Small intestine (tissue), 16 donors: ENCODE data around the gene DENR. TPM values are rescaled to one million over a fixed set of nuclear protein-coding genes. Genes with fewer than 3 reads are reported as not detected.
"Not testable (repeated sequence)": the region's sequence is repeated elsewhere in the genome, so short reads cannot be mapped to it uniquely, and the experiment has no call there.

ENCODE experiments used
- DNase-seq, 2 donors: peaks; one replicate each; pipeline versions ENCODE4 v3.0.0 to v3.0.0-alpha.2; 2013
- FAIRE-seq: peaks from 2 replicates; lab custom pipeline; 2012; peaks lifted over from hg19 to GRCh38; lab: Jason Lieb, UNC
- H3K27ac ChIP-seq, 3 donors: one replicate each; pipeline ENCODE4 v1.5.1; 2013; ENCODE audit warnings: low read length in 2 of 3, mild to moderate bottlenecking in 2 of 3, control low read depth in 1 of 3, inconsistent platforms in 1 of 3, low read depth in 1 of 3, moderate library complexity in 1 of 3
- H3K27me3 ChIP-seq, 3 donors: one replicate each; pipeline ENCODE4 v1.6.1; 2013; ENCODE audit warnings: low read length in 3 of 3, inconsistent platforms in 1 of 3; ENCODE audit not compliant: control insufficient read depth in 3 of 3, insufficient read depth in 3 of 3
- H3K36me3 ChIP-seq, 3 donors: one replicate each; pipeline ENCODE4 v1.6.1; 2013; ENCODE audit warnings: low read length in 3 of 3, inconsistent platforms in 1 of 3, low read depth in 1 of 3, mild to moderate bottlenecking in 1 of 3, moderate library complexity in 1 of 3; ENCODE audit not compliant: control insufficient read depth in 3 of 3, insufficient read depth in 2 of 3
- H3K4me1 ChIP-seq, 3 donors: one replicate each; pipeline ENCODE4 v1.6.1; 2013; ENCODE audit warnings: low read length in 2 of 3, inconsistent platforms in 1 of 3, low read depth in 1 of 3, mild to moderate bottlenecking in 1 of 3, moderate library complexity in 1 of 3; ENCODE audit not compliant: control insufficient read depth in 3 of 3, insufficient read depth in 2 of 3
- H3K4me3 ChIP-seq, 3 donors: one replicate each; pipeline ENCODE4 v1.5.1; 2013; ENCODE audit warnings: low read length in 3 of 3, control low read depth in 1 of 3, inconsistent platforms in 1 of 3, low read depth in 1 of 3, mild to moderate bottlenecking in 1 of 3, moderate library complexity in 1 of 3
- H3K9me3 ChIP-seq, 2 donors: one replicate each; pipeline ENCODE4 v1.6.1; 2013; ENCODE audit warnings: low read depth in 1 of 2, low read length in 1 of 2; ENCODE audit not compliant: control insufficient read depth in 2 of 2, insufficient read depth in 1 of 2
- WGBS, 3 donors: extraction: QIAGEN DNeasy Blood & Tissue Kit; methylation state at CpG; one replicate each; pipeline ENCODE4 v1.1.7; 2013; 5-methylcytosine and 5-hydroxymethylcytosine counted together
- long read RNA-seq, 10 donors: transcript quantifications; one replicate each; lab custom pipeline, GENCODE V29; 2026
- polyA plus RNA-seq, 4 donors: library from polyadenylated mRNA; stranded (reverse) in 3 of 4; unstranded in 1 of 4; fragments of 200-250 nt in 3 of 4; fragments of 120-200 nt in 1 of 4; gene quantifications; one replicate each; pipeline versions ENCODE4 v1.2.1 to v1.2.3, GENCODE V29; 2013
- donor health status: healthy with polysubstance abuse.
- donor health status: control.
- donor health status: control.
- donor health status: Bipolar disorder and iron deficiency.
- donor health status: healthy.

The DENR gene
- 10 to 100 TPM; 23.7 to 56.0 (median 31.7) TPM for polyA plus RNA-seq
- long read RNA-seq, donor 1, partial matches to known transcripts, result 132 of 137 reads
- long read RNA-seq, donor 1, other reads (novel, unspliced or antisense), result 0 of 137 reads
- long read RNA-seq, donor 2, partial matches to known transcripts, result 7 of 7 reads
- long read RNA-seq, donor 2, other reads (novel, unspliced or antisense), result 0 of 7 reads
- long read RNA-seq, donor 3, partial matches to known transcripts, result 27 of 38 reads
- long read RNA-seq, donor 3, other reads (novel, unspliced or antisense), result 10 of 38 reads
- long read RNA-seq, donor 4, result 0 reads
- long read RNA-seq, donor 5, partial matches to known transcripts, result 5 of 6 reads
- long read RNA-seq, donor 5, other reads (novel, unspliced or antisense), result 0 of 6 reads
- long read RNA-seq, donor 6, partial matches to known transcripts, result 18 of 18 reads
- long read RNA-seq, donor 6, other reads (novel, unspliced or antisense), result 0 of 18 reads
- long read RNA-seq, donor 7, result 0 reads
- long read RNA-seq, donor 8, result 0 reads
- long read RNA-seq, donor 9, partial matches to known transcripts, result 10 of 10 reads
- long read RNA-seq, donor 9, other reads (novel, unspliced or antisense), result 0 of 10 reads
- long read RNA-seq, donor 10, partial matches to known transcripts, result 34 of 51 reads
- long read RNA-seq, donor 10, other reads (novel, unspliced or antisense), result 15 of 51 reads

- H3K36me3 ChIP-seq, result peaks cover 0 to 11% (median 2%) of the 10 kb centered on the region in 3 donors
- 0% methylated on average over 64 to 73 of the region's 73 CpGs for WGBS, 3 donors
- H3K27ac ChIP-seq, result peak within 1 kb of the TSS; percentile 62 to 89 (median 89)
- H3K4me1 ChIP-seq, result peaks cover 0 to 8% (median 7%) of the 10 kb centered on the region in 3 donors
- FAIRE-seq, result no peak
- H3K4me3 ChIP-seq, result peak within 1 kb of the TSS; percentile 64 to 99 (median 81)
- H3K27me3 ChIP-seq, result no peaks in the 10 kb centered on the region
- DNase-seq, result peak; percentile 99
- H3K9me3 ChIP-seq, result no peaks in the 10 kb centered on the region
Observed at GRCh38 chr12:122752464-122753318, at the start of gene DENR. TSS of gene DENR (plus strand) at chr12:122752824. CDS start at chr12:122753702, 878 bp downstream.

- H3K9me3 ChIP-seq, H3K4me3 ChIP-seq, H3K4me1 ChIP-seq, H3K27me3 ChIP-seq, H3K27ac ChIP-seq, FAIRE-seq, H3K36me3 ChIP-seq, DNase-seq: not testable (repeated sequence)
- WGBS, 3 donors, result 83 to 89% (median 86%) methylated on average over 22 of the region's 22 CpGs
Observed at GRCh38 chr12:122702890-122703611, 49.6 kb upstream of the DENR start, which contains the start of gene HCAR2. TSS of gene HCAR2 (minus strand) at chr12:122703357. CDS start at chr12:122703283, 74 bp downstream.

GRCh38 chr12:122703841-122704240 lies 48.8 kb upstream of the DENR start:
- H3K4me1 ChIP-seq, H3K36me3 ChIP-seq, H3K9me3 ChIP-seq, H3K27ac ChIP-seq, FAIRE-seq, DNase-seq, H3K4me3 ChIP-seq, H3K27me3 ChIP-seq: not testable (repeated sequence)
- 81 to 87% (median 83%) methylated on average over 3 of the region's 3 CpGs for WGBS, 3 donors

- H3K9me3 ChIP-seq, H3K36me3 ChIP-seq, H3K4me1 ChIP-seq, H3K27me3 ChIP-seq, H3K27ac ChIP-seq, FAIRE-seq, DNase-seq, H3K4me3 ChIP-seq: not testable (repeated sequence)
- WGBS, 3 donors, result no CpG with 5 or more reads among the region's 3 CpGs
Observed at GRCh38 chr12:122709287-122709686, 43.3 kb upstream of the DENR start.

- not testable (repeated sequence) for H3K9me3 ChIP-seq, H3K4me1 ChIP-seq, H3K27me3 ChIP-seq, H3K27ac ChIP-seq, DNase-seq, H3K36me3 ChIP-seq, H3K4me3 ChIP-seq, FAIRE-seq
- 30 to 70% (median 47%) methylated on average over 2 of the region's 2 CpGs for WGBS, 3 donors
Observed at GRCh38 chr12:122710341-122710740, 42.3 kb upstream of the DENR start.

GRCh38 chr12:122711266-122711665 lies 41.4 kb upstream of the DENR start:
- WGBS, 3 donors, result 73 to 90% (median 87%) methylated on average over 1 of the region's 1 CpG
- H3K4me1 ChIP-seq, FAIRE-seq, H3K27ac ChIP-seq, H3K4me3 ChIP-seq, DNase-seq, H3K27me3 ChIP-seq, H3K36me3 ChIP-seq, H3K9me3 ChIP-seq: not testable (repeated sequence)

- WGBS, 3 donors, result 38 to 47% (median 46%) methylated on average over 2 to 3 of the region's 10 CpGs
Observed at GRCh38 chr12:122713491-122714188, 39.0 kb upstream of the DENR start.

More at GRCh38 chr12:122713491-122714188, 39.0 kb upstream of the DENR start:
- H3K27me3 ChIP-seq, H3K36me3 ChIP-seq, FAIRE-seq, DNase-seq, H3K27ac ChIP-seq, H3K4me3 ChIP-seq, H3K9me3 ChIP-seq, H3K4me1 ChIP-seq: not testable (repeated sequence)
